Endothelial cell of umbilical vein (primary cell): ENCODE results near the gene HOOK2. TPM values are rescaled to one million over a fixed set of nuclear protein-coding genes. Genes with fewer than 3 reads are reported as not detected.

Source experiments
- BruUV-seq: library from RNA; stranded (reverse); fragments of 400-500 nt; replicated peaks from 2 replicates; lab custom pipeline; 2021; lab: Mats Ljungman, UMichigan
- CTCF ChIA-PET: fragments of 300-600, 350-600 bp; sonication (Branson Sonifier 250); formaldehyde crosslinking; loops from one replicate; lab custom pipeline; 2021; ENCODE audit warnings: antibody characterized with exemption, inconsistent platforms; lab: Charles Lee
- POLR2A ChIA-PET: fragments of 300-600, 350-600 bp; sonication (Branson Sonifier 250); formaldehyde crosslinking; loops from one replicate; lab custom pipeline; 2021; ENCODE audit warnings: antibody characterized with exemption, inconsistent platforms; lab: Charles Lee
- DNase-seq: peaks from one replicate; pipeline ENCODE4 v3.0.0-alpha.2; 2011; ENCODE audit warnings: low read depth, low spot score
- FAIRE-seq: peaks from 2 replicates; lab custom pipeline; 2011; peaks lifted over from hg19 to GRCh38; lab: Jason Lieb, UNC
- H2AFZ ChIP-seq: 2 replicates; pipeline ENCODE4 v1.6.0; 2012; ENCODE audit warnings: low read depth, low read length, control low read depth, inconsistent platforms
- H3K27ac ChIP-seq: 2 replicates; pipeline ENCODE4 v1.5.1; 2011; ENCODE audit warnings: low read depth, mild to moderate bottlenecking, control low read depth, low read length, moderate library complexity; ENCODE audit not compliant: insufficient read depth
- H3K27me3 ChIP-seq, 2 experiments: 2 replicates each; pipeline versions ENCODE4 v1.6.0 to v1.6.1; 2011; ENCODE audit warnings: low read length in 2 of 2, mixed read lengths in 1 of 2; ENCODE audit not compliant: control insufficient read depth in 2 of 2, insufficient read depth in 2 of 2
- H3K36me3 ChIP-seq, 2 experiments: 2 replicates in 1 of 2; 3 replicates in 1 of 2; pipeline ENCODE4 v1.5.1; 2011; ENCODE audit warnings: low read length in 2 of 2, mild to moderate bottlenecking in 1 of 2, moderate library complexity in 1 of 2; ENCODE audit not compliant: control insufficient read depth in 2 of 2, insufficient read depth in 2 of 2; ENCODE audit errors: extremely low read depth in 1 of 2
- H3K4me1 ChIP-seq: 3 replicates; pipeline ENCODE4 v1.5.1; 2011; ENCODE audit warnings: mild to moderate bottlenecking, low read length; ENCODE audit not compliant: control insufficient read depth, insufficient read depth; ENCODE audit errors: extremely low read depth
- H3K4me2 ChIP-seq: 2 replicates; pipeline ENCODE4 v1.6.1; 2011; ENCODE audit warnings: low read length, control low read depth, mixed read lengths; ENCODE audit not compliant: insufficient read depth
- H3K4me3 ChIP-seq, 3 experiments: fragments of 200-600 bp in 1 of 3; sonication (generic), shearing (Covaris generic) in 1 of 3; replicated peaks in 1 of 3; 2 replicates each; pipeline ENCODE4 v1.5.1; 2011 to 2016; ENCODE audit warnings: control low read depth in 3 of 3, low read length in 3 of 3, mild to moderate bottlenecking in 2 of 3, inconsistent platforms in 1 of 3, low read depth in 1 of 3, moderate library complexity in 1 of 3; ENCODE audit not compliant: insufficient read depth in 1 of 3
- H3K79me2 ChIP-seq: 2 replicates; pipeline ENCODE4 v1.6.0; 2012; ENCODE audit warnings: low read length, inconsistent platforms; ENCODE audit not compliant: control insufficient read depth, insufficient read depth
- H3K9ac ChIP-seq: replicated peaks from 2 replicates; pipeline ENCODE3; 2011; ENCODE audit warnings: low read length, control low read depth; ENCODE audit not compliant: insufficient read depth; ENCODE audit errors: extremely low read depth
- H3K9me1 ChIP-seq: replicated peaks from 3 replicates; pipeline ENCODE4 v1.6.0; 2011; ENCODE audit warnings: mild to moderate bottlenecking, low read length; ENCODE audit not compliant: control insufficient read depth, insufficient read depth; ENCODE audit errors: extremely low read depth
- H3K9me3 ChIP-seq: replicated peaks from 2 replicates; pipeline ENCODE4 v1.5.1; 2012; ENCODE audit warnings: low read length, inconsistent platforms; ENCODE audit not compliant: control insufficient read depth, insufficient read depth
- H4K20me1 ChIP-seq: replicated peaks from 2 replicates; pipeline ENCODE3; 2011; ENCODE audit warnings: mild to moderate bottlenecking, low read length; ENCODE audit not compliant: control insufficient read depth, insufficient read depth; ENCODE audit errors: extremely low read depth
- EZH2 ChIP-seq: IDR thresholded peaks from 2 replicates; pipeline ENCODE4 v1.6.1; 2012; ENCODE audit warnings: borderline replicate concordance, low read depth, mild to moderate bottlenecking, moderate library complexity, low read length, inconsistent platforms; ENCODE audit not compliant: severe bottlenecking
- FOS ChIP-seq: IDR thresholded peaks from 2 replicates; pipeline ENCODE4 v1.6.1; 2011; ENCODE audit warnings: mild to moderate bottlenecking, low read length, moderate library complexity, borderline replicate concordance; ENCODE audit not compliant: insufficient read depth
- GATA2 ChIP-seq: IDR thresholded peaks from 2 replicates; pipeline ENCODE4 v1.7.0; 2011; ENCODE audit warnings: low read depth, mild to moderate bottlenecking, moderate library complexity, mixed read lengths, low read length; ENCODE audit not compliant: insufficient read length, insufficient read depth
- JUN ChIP-seq: IDR thresholded peaks from 2 replicates; pipeline ENCODE4 v1.6.1; 2011; ENCODE audit warnings: borderline replicate concordance, low read depth; ENCODE audit not compliant: insufficient read length, insufficient read depth
- MYC ChIP-seq: IDR thresholded peaks from one replicate; pipeline ENCODE4 v1.6.1; 2011; ENCODE audit warnings: mild to moderate bottlenecking, low read depth, low read length
- POLR2A ChIP-seq: IDR thresholded peaks from 2 replicates; pipeline ENCODE4 v1.6.1; 2012; ENCODE audit warnings: low read depth, mild to moderate bottlenecking, control low read depth, low read length
- POLR2AphosphoS5 ChIP-seq: IDR thresholded peaks from 2 replicates; pipeline ENCODE4 v1.6.1; 2012; ENCODE audit warnings: low read depth, mild to moderate bottlenecking, control low read depth, low read length, moderate library complexity; ENCODE audit not compliant: insufficient read depth
- dilution Hi-C: fragments of 300-500 bp; cut with MboI; formaldehyde crosslinking; loops from one replicate; pipeline ENCODE4 v1.15.0; 2019; ENCODE audit warnings: low sequenced_read_pairs; ENCODE audit not compliant: extremely low pct_ligation_motif_present
- intact Hi-C: fragments of 100-400 bp; cut with micrococcal nuclease; formaldehyde crosslinking; loops from one replicate; pipeline ENCODE4 v1.10.0; 2022
- polyA plus RNA-seq, 4 experiments: library from polyadenylated mRNA; depleted of rRNA in 3 of 4; stranded (reverse) in 3 of 4; unstranded in 1 of 4; fragments of >200 nt; gene quantifications; 2 replicates each; pipeline versions ENCODE4 v1.2.1 to v1.2.3, GENCODE V29; 2011 to 2012; ENCODE audit warnings: missing spikeins in 1 of 4
- total RNA-seq: library from RNA; stranded (reverse); gene quantifications from 2 replicates; pipeline ENCODE4 v1.2.3, GENCODE V29; 2021
- TF ChIP-seq, protein P1 (sequence below): IDR thresholded peaks from 2 replicates; pipeline ENCODE4 v1.6.1; 2011; ENCODE audit not compliant: insufficient read depth, insufficient read length
- TF ChIP-seq, protein P2 (sequence below), 2 donors: IDR thresholded peaks; 1 replicate in 1 of 2; 2 replicates in 1 of 2; pipeline ENCODE4 v1.5.1; 2011; ENCODE audit warnings: low read length in 2 of 2, mild to moderate bottlenecking in 2 of 2, moderate library complexity in 2 of 2, control low read depth in 1 of 2, inconsistent platforms in 1 of 2, low read depth in 1 of 2; ENCODE audit not compliant: insufficient read depth in 1 of 2; ENCODE audit errors: extremely low read depth in 1 of 2

The HOOK2 gene
- total and polyA plus RNA-seq, 2 donors (not counting 3 experiments of a cell fraction or from before 2014, with no cell fraction given) = 8.0 to 17.3 TPM

DNA sequence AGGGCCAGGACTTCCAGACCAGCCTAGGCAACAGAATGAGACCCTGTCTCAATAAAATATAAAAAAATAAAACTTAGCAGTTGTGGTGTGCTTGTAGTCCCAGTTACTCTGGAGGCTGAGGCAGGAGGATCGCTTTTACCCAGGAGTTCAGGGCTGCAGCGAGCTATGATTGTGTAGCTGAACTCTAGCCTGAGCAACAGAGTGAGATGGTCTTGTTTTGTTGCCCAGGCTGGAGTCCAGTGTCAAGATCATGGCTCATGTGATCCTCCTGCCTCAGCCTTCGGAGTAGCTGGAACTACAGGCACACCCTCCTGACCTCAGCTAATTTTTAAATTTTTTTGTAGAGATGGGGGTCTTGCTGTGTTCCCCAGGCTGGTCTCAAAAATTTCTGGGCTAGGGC is 11.6 kb upstream of the HOOK2 start:
- Histone ChIP-seq H3K27ac (no peak overlapping the region), H3K4me1 (peaks cover 34% of the 10 kb centered on the region), H3K36me3 (no peaks in the 10 kb centered on the region), H3K79me2 (peaks cover 3% of the 10 kb centered on the region), H3K4me3 (no peak overlapping the region), H3K9ac (no peak overlapping the region), H3K9me3 (no peaks in the 10 kb centered on the region), H3K9me1 (no peaks in the 10 kb centered on the region), H2AFZ (no peak overlapping the region), H4K20me1 (no peaks in the 10 kb centered on the region), H3K27me3 (no peaks in the 10 kb centered on the region), H3K4me2 (no peak overlapping the region)
- POLR2A ChIA-PET = no interaction called here
- TF ChIP-seq, protein P1, sequence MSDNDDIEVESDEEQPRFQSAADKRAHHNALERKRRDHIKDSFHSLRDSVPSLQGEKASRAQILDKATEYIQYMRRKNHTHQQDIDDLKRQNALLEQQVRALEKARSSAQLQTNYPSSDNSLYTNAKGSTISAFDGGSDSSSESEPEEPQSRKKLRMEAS = no peak
- BruUV-seq = no TSS peak
- no peak for DNase-seq
- dilution Hi-C loops (no loop called here), intact Hi-C loops (loop anchor here (10.0 kb wide), 1 partner anchor 148 kb away; the partner anchor contains the start of genes CALR and FARSA)
- no peak for FAIRE-seq
- CTCF ChIA-PET = interaction anchor here (1.7 to 4.7 kb wide), 2 partner anchors 9 kb away, joined by 7 to 48 read pairs; no protein-coding TSS in a partner anchor

DNA sequence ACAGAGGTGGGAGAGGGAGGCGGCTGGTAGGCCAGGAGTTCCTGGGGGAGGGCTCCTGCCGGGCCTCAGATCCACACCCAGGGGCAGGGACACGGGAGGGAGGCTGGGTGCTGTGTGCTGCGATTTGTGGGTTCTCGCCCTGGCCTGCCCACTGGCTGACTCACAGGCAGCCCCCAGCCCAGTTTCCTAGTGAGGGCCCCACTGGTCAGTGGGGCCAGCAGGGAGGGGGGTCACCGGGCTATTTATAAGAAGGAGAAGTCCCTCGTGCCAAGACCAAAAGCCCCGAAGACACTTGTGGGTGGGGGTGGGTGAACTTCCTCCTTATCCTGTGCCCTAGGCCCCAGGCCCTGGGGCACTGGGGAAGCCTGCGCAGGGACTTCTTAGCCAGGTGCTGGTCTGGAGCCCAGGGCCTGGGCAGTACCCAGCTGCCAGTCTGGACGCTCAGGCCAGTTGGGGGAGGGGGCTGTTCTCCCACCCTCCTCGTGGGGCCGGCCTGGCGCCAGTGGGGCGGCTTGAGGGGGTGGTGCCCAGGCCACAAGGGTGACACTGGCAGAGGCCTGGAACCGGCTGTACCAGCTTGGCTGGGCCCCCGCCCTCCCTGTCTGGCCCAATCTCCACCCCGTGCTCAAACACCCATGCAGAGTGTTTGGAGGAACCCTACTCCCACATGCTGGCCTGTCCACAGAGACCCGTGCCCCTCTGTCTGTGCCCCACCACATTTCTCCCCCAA is 11.0 kb upstream of the HOOK2 start:
- TF ChIP-seq MYC = no peak
- TF ChIP-seq, protein P2, sequence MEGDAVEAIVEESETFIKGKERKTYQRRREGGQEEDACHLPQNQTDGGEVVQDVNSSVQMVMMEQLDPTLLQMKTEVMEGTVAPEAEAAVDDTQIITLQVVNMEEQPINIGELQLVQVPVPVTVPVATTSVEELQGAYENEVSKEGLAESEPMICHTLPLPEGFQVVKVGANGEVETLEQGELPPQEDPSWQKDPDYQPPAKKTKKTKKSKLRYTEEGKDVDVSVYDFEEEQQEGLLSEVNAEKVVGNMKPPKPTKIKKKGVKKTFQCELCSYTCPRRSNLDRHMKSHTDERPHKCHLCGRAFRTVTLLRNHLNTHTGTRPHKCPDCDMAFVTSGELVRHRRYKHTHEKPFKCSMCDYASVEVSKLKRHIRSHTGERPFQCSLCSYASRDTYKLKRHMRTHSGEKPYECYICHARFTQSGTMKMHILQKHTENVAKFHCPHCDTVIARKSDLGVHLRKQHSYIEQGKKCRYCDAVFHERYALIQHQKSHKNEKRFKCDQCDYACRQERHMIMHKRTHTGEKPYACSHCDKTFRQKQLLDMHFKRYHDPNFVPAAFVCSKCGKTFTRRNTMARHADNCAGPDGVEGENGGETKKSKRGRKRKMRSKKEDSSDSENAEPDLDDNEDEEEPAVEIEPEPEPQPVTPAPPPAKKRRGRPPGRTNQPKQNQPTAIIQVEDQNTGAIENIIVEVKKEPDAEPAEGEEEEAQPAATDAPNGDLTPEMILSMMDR (IDR thresholded peaks at IDR 0.05; ENCODE audit: extremely low read depth in 1 of 2, insufficient read depth in 1 of 2, low read depth in 1 of 2, low read length in 2 of 2) = no peak
- TF ChIP-seq EZH2 = no peak
- no peak for TF ChIP-seq POLR2A
- TF ChIP-seq GATA2 = no peak
- no peak for TF ChIP-seq FOS
- TF ChIP-seq JUN = no peak
- TF ChIP-seq, protein P1 = no peak
- no peak for TF ChIP-seq POLR2AphosphoS5
- H3K9me1 ChIP-seq = no peaks in the 10 kb centered on the region
- H3K27me3 ChIP-seq = no peaks in the 10 kb centered on the region
- H3K36me3 ChIP-seq = no peaks in the 10 kb centered on the region
- no peak overlapping the region for H3K4me2 ChIP-seq
- H3K9me3 ChIP-seq = no peaks in the 10 kb centered on the region
- no peaks in the 10 kb centered on the region for H3K79me2 ChIP-seq
- dilution Hi-C loops = no loop called here
- intact Hi-C loops = loop anchor here (10.0 kb wide), 1 partner anchor 148 kb away; the partner anchor contains the start of genes CALR and FARSA
- H2AFZ ChIP-seq = peak overlapping the region; percentile 7
- H3K4me1 ChIP-seq = peaks cover 35% of the 10 kb centered on the region
- FAIRE-seq (no peak), DNase-seq (no peak)
- H3K27ac ChIP-seq = no peak overlapping the region
- CTCF ChIA-PET = interaction anchor here (1.1 to 4.7 kb wide), 3 partner anchors 8 to 20 kb away, joined by 3 to 48 read pairs (median 7); no protein-coding TSS in a partner anchor
- POLR2A ChIA-PET = no interaction called here
- no peaks in the 10 kb centered on the region for H4K20me1 ChIP-seq
- no peak overlapping the region for H3K4me3 ChIP-seq
- no peak overlapping the region for H3K9ac ChIP-seq
- no TSS peak for BruUV-seq
